Measurements from ENCODE around the gene LCN2. TPM values are rescaled to one million over a fixed set of nuclear protein-coding genes. Genes with fewer than 3 reads are reported as not detected.

The LCN2 gene
- total RNA-seq, 2 donors from 2014 or later: 30.5 to 43.7 TPM

DNA sequence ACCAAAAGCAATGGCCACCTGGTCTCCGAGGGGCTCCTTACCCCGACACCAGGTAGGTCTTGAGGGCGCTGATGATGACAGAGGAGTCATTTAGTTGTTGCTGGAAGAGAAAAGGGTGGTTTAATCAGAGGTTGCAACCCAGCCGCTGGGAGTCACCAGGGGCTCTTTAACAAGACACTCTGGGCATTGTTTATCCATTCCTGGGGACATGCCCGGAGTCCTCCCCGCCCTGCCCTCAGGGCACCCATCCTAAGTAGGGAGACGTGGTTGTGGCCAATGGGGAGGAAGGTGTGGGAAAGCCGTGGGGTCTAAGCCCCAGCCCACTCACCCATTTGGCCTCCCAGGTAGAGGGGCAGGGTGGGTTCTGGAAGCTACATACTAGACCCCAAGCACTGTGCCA, 24.8 kb upstream of the LCN2 start:
- Histone ChIP-seq H3K27me3 (replicated peaks; ENCODE audit: insufficient read depth) (no peaks in the 10 kb centered on the region), H3K9me3 (no peaks in the 10 kb centered on the region), H3K27ac (no peak overlapping the region), H3K4me3 (no peak overlapping the region), H3K36me3 (no peaks in the 10 kb centered on the region), H3K4me1 (replicated peaks) (peaks cover 10% of the 10 kb centered on the region)
- TF ChIP-seq, protein P1, sequence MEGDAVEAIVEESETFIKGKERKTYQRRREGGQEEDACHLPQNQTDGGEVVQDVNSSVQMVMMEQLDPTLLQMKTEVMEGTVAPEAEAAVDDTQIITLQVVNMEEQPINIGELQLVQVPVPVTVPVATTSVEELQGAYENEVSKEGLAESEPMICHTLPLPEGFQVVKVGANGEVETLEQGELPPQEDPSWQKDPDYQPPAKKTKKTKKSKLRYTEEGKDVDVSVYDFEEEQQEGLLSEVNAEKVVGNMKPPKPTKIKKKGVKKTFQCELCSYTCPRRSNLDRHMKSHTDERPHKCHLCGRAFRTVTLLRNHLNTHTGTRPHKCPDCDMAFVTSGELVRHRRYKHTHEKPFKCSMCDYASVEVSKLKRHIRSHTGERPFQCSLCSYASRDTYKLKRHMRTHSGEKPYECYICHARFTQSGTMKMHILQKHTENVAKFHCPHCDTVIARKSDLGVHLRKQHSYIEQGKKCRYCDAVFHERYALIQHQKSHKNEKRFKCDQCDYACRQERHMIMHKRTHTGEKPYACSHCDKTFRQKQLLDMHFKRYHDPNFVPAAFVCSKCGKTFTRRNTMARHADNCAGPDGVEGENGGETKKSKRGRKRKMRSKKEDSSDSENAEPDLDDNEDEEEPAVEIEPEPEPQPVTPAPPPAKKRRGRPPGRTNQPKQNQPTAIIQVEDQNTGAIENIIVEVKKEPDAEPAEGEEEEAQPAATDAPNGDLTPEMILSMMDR (IDR thresholded peaks at IDR 0.05): no peak
- TF ChIP-seq POLR2A (IDR thresholded peaks at IDR 0.05) (no peak), POLR2AphosphoS5 (IDR thresholded peaks at IDR 0.05) (no peak)
- DNase-seq (ENCODE audit: low spot score): no peak
- intact Hi-C loops (cut with DNase I): loop anchor here (5.0 kb wide), 1 partner anchor 182 kb away; no protein-coding TSS in a partner anchor
- 61% methylated on average over 8 of the region's 8 CpGs for WGBS

DNA sequence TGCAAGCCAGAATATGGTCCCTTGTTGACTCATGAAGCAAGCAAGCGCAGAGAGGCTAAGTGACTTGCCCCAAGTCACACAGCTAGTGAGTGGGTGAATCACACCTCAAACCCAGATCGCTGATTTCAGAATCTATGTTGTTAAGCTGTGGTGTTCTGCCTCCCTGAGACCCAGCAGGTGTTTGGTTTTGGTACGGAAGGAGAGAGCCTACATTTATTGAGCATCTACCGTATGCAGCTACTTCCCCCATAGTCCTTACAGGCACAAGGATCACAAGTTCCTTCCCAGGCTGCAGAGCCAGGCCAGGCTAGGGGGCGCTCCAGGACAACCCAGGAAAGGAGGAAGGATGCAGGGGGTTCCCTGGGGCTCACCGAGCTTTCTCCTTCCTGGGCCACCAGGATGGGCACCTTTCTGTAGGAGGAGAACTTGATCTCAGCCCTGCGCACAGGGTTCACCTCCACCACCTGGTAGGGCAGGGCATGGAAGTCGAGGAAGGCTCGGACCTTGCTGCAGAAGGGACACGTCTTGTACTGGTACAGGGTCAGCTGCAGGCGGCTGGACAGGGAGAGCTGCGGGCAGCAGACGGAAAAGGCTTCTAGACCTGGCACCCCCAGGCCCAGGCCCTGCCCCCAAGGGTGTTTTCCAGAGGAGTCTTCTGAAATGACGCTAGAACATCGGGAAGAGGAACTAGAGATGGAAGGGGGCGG, 24.2 kb upstream of the LCN2 start:
- peaks cover 10% of the 10 kb centered on the region for H3K4me1 ChIP-seq (replicated peaks)
- intact Hi-C loops (cut with DNase I): loop anchor here (5.0 kb wide), 1 partner anchor 183 kb away; no protein-coding TSS in a partner anchor
- no peaks in the 10 kb centered on the region for H3K36me3 ChIP-seq
- TF ChIP-seq POLR2AphosphoS5 (IDR thresholded peaks at IDR 0.05): no peak
- TF ChIP-seq, protein P1 (IDR thresholded peaks at IDR 0.05): peak in 2 of 4 experiments; percentile 40 to 70
- no peak overlapping the region for H3K27ac ChIP-seq
- no peak overlapping the region for H3K4me3 ChIP-seq
- peak; percentile 54 for DNase-seq (ENCODE audit: low spot score)
- 68% methylated on average over 16 of the region's 16 CpGs for WGBS
- no peaks in the 10 kb centered on the region for H3K27me3 ChIP-seq (replicated peaks; ENCODE audit: insufficient read depth)
- H3K9me3 ChIP-seq: no peaks in the 10 kb centered on the region

DNA sequence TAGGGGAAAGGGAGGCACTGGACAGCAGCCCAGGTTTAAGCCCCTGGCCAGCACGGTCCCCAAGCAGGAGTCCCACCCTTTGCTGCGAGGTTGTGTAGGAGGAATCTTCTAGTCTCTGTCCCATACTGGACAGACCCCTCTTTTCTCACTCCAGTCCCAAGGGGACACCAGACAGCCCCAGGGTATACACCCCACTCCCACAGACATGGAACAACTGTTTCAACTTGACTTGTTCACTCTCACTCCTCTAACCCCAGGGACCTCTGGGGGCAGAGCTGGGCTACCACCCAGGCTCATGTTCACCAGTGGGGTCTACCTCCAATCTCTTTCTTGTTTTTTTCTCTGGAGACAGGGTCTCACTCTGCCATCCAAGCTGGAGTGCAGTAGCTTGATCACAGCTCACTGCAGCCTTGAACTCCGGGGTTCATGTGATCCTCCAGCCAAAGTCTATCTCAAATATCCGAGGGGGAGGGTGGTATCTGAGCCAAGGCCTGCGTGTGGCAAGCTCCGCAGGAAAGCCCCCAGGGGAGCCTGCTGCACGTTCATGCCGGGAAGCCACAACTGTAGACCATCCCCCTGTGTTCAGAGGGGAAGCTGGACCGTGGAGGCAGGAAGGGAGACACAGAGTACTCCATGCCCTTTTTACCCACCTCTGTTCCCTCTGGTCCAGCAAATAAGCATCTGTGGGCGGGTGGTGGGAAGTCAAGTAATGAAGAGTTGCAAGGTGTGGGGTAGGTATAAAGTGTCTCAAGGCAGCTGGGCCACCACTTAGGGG, 23.5 kb upstream of the LCN2 start:
- no peak for DNase-seq (ENCODE audit: low spot score)
- H3K9me3 ChIP-seq: no peaks in the 10 kb centered on the region
- H3K27ac ChIP-seq: no peak overlapping the region
- H3K4me1 ChIP-seq (replicated peaks): peaks cover 10% of the 10 kb centered on the region
- no peaks in the 10 kb centered on the region for H3K27me3 ChIP-seq (replicated peaks; ENCODE audit: insufficient read depth)
- 50% methylated on average over 10 of the region's 10 CpGs for WGBS
- TF ChIP-seq, protein P1 (IDR thresholded peaks at IDR 0.05): no peak
- TF ChIP-seq POLR2A (IDR thresholded peaks at IDR 0.05) (no peak), POLR2AphosphoS5 (IDR thresholded peaks at IDR 0.05) (no peak)
- no peaks in the 10 kb centered on the region for H3K36me3 ChIP-seq
- intact Hi-C loops (cut with DNase I): no loop called here
- H3K4me3 ChIP-seq: no peak overlapping the region

DNA sequence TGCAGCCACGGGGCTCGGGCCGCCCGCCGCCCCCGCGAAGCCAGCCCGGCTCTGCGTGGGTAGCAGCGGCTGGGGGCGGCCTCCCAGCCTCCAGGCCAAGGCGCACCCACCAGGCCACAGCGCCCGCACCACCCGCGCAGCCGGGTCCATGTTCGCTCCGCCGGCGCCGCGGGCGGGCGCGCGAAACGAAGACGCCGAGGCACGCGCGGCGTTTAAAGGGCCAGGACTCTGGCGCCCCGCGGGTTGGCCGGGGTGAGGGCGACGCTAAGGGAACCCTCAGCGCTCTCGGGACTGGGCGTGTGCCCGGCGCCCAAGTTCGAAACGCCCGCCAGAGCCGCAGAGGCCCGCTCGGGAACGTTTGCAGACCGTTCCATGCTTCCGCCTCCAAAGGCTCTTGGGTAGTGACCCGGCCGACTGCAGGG, 21.7 kb upstream of the LCN2 start, which contains the start of gene PTGES2:
PTGES2 (minus strand) TSS at position 162 of the 422 bp plus-strand sequence; CDS start at position 150, 12 bp downstream.
- intact Hi-C loops (cut with DNase I): no loop called here
- peak within 1 kb of the TSS; percentile 89 to 90 for H3K27ac ChIP-seq
- H3K4me3 ChIP-seq: peak within 1 kb of the TSS; percentile 96 to 98
- no peaks in the 10 kb centered on the region for H3K27me3 ChIP-seq (replicated peaks; ENCODE audit: insufficient read depth)
- peaks cover 10% of the 10 kb centered on the region for H3K4me1 ChIP-seq (replicated peaks)
- peak; percentile 69 for DNase-seq (ENCODE audit: low spot score)
- TF ChIP-seq POLR2A (IDR thresholded peaks at IDR 0.05) (peak; percentile 12), POLR2AphosphoS5 (IDR thresholded peaks at IDR 0.05) (peak; percentile 17)
- TF ChIP-seq, protein P1 (IDR thresholded peaks at IDR 0.05): peak in 1 of 4 experiments; percentile 28
- 0% methylated on average over 41 of the region's 56 CpGs for WGBS
- no peaks in the 10 kb centered on the region for H3K9me3 ChIP-seq
- H3K36me3 ChIP-seq: no peaks in the 10 kb centered on the region
